ENCODE measurements around the gene CBR3. TPM values are rescaled to one million over a fixed set of nuclear protein-coding genes. Genes with fewer than 3 reads are reported as not detected.

The CBR3 gene
- total and polyA plus RNA-seq, 2 of the 13 experiments (the other 11 are each of a cell fraction or from before 2014, with no cell fraction given): not detected

GRCh38 chr21:36162631-36163030 lies 27.8 kb downstream of the CBR3 start:
- 97% methylated on average over 5 of the region's 5 CpGs for WGBS (ENCODE audit: low lambda C conversion rate)
- Histone ChIP-seq H2AFZ (ENCODE audit: low read length) (no peak overlapping the region), H3K4me3 (replicated peaks in 1 of 3; ENCODE audit: insufficient read depth in 1 of 3, low read depth in 2 of 3, low read length in 3 of 3) (no peak overlapping the region), H3K9ac (ENCODE audit: insufficient read depth, low read depth, low read length) (no peak overlapping the region), H3K4me2 (ENCODE audit: low read depth, low read length) (no peak overlapping the region), H4K20me1 (ENCODE audit: insufficient read depth, low read length) (no peaks in the 10 kb centered on the region), H3K27me3 (ENCODE audit: control insufficient read depth in 1 of 2, insufficient read depth in 2 of 2, low read length in 2 of 2) (no peaks in the 10 kb centered on the region), H3K4me1 (ENCODE audit: insufficient read depth, low read length) (peaks cover 49% of the 10 kb centered on the region), H3K9me3 (ENCODE audit: low read length) (no peaks in the 10 kb centered on the region), H3K79me2 (ENCODE audit: insufficient read depth, low read length) (no peaks in the 10 kb centered on the region), H3K36me3 (replicated peaks in 1 of 2; ENCODE audit: control insufficient read depth in 1 of 2, insufficient read depth in 2 of 2, low read length in 2 of 2) (no peaks in the 10 kb centered on the region), H3K27ac (ENCODE audit: extremely low read length, insufficient read depth, low read length) (no peak overlapping the region)
- no TSS peak for BruUV-seq (replicated peaks)
- in situ Hi-C loops (cut with HindIII; ENCODE audit: extremely low pct_ligation_motif_present, low pct_unique_long_range_greater_than_20kb): no loop called here
- intact Hi-C loops (cut with micrococcal nuclease; ENCODE audit: unreplicated experiment): no loop called here
- ATAC-seq: no peak
- no peak for DNase-seq (ENCODE audit: low spot score)
- ChIA-PET CTCF (ENCODE audit: low intra/inter-chr PET ratio, low total read pairs) (no interaction called here), POLR2A (interaction anchor here (1.1 kb wide), 1 partner anchor 157 kb away, joined by 4 read pairs; the partner anchor contains the start of gene MORC3)
- TF ChIP-seq ZSCAN21 (CRISPR knock-in tag; IDR thresholded peaks at IDR 0.05; ENCODE audit: borderline replicate concordance) (no peak), ONECUT2 (CRISPR knock-in tag; IDR thresholded peaks at IDR 0.05) (no peak), ELF1 (CRISPR knock-in tag; IDR thresholded peaks at IDR 0.05) (no peak), PHF8 (CRISPR knock-in tag; IDR thresholded peaks at IDR 0.05) (no peak), MIER2 (CRISPR knock-in tag; IDR thresholded peaks at IDR 0.05) (no peak), GMEB1 (CRISPR knock-in tag; IDR thresholded peaks at IDR 0.05; ENCODE audit: borderline replicate concordance) (no peak), ZNF230 (CRISPR knock-in tag; IDR thresholded peaks at IDR 0.05) (no peak), PRPF4 (IDR thresholded peaks at IDR 0.05; ENCODE audit: low read depth, low read length, poor library complexity, severe bottlenecking) (no peak), NRL (CRISPR knock-in tag; IDR thresholded peaks at IDR 0.05; ENCODE audit: borderline replicate concordance) (no peak), HOXA3 (CRISPR knock-in tag; IDR thresholded peaks at IDR 0.05) (no peak), STAG1 (CRISPR knock-in tag; IDR thresholded peaks at IDR 0.05) (no peak), ZNF616 (CRISPR knock-in tag; IDR thresholded peaks at IDR 0.05; ENCODE audit: low read depth) (no peak)
- no peak for FAIRE-seq
